Parathyroid adenoma (tissue), 2 donors: ENCODE data around the gene TRIM17.

Experiments
- H2AFZ ChIP-seq: fragments of 300-600 bp; sonication (generic); one replicate; pipeline ENCODE4 v1.7.0; 2017; ENCODE audit warnings: antibody characterized with exemption, mild to moderate bottlenecking
- H3K27ac ChIP-seq: fragments of 300-600 bp; sonication (generic); one replicate; pipeline ENCODE4 v1.7.0; 2017
- H3K27me3 ChIP-seq: fragments of 300-600 bp; sonication (generic); one replicate; pipeline ENCODE4 v1.7.0; 2017; ENCODE audit warnings: low read length; ENCODE audit not compliant: control insufficient read depth, insufficient read depth
- H3K36me3 ChIP-seq: fragments of 300-600 bp; sonication (generic); one replicate; pipeline ENCODE4 v1.7.0; 2017; ENCODE audit warnings: low read length; ENCODE audit not compliant: control insufficient read depth, insufficient read depth
- H3K4me1 ChIP-seq: fragments of 300-600 bp; sonication (generic); one replicate; pipeline ENCODE4 v1.7.0; 2017; ENCODE audit warnings: control low read depth
- H3K4me2 ChIP-seq: fragments of 300-600 bp; sonication (generic); one replicate; pipeline ENCODE4 v1.7.0; 2017; ENCODE audit warnings: low read length
- H3K4me3 ChIP-seq: fragments of 300-600 bp; sonication (generic); one replicate; pipeline ENCODE4 v1.7.0; 2017; ENCODE audit warnings: low read depth, low read length
- H3K79me2 ChIP-seq: fragments of 300-600 bp; sonication (generic); one replicate; pipeline ENCODE4 v1.7.0; 2017; ENCODE audit warnings: control low read depth
- H3K9ac ChIP-seq: fragments of 300-600 bp; sonication (generic); one replicate; pipeline ENCODE4 v1.7.0; 2017; ENCODE audit warnings: mild to moderate bottlenecking
- H3K9me3 ChIP-seq: fragments of 300-600 bp; sonication (generic); one replicate; pipeline ENCODE4 v1.7.0; 2017; ENCODE audit warnings: low read length; ENCODE audit not compliant: control insufficient read depth
- TF ChIP-seq, protein P1 (sequence below): fragments of 300-600 bp; sonication (generic); IDR thresholded peaks from one replicate; pipeline ENCODE4 v1.7.0; 2017; ENCODE audit warnings: antibody characterized with exemption, mild to moderate bottlenecking
- donor health status: primary hyperparathyroidism.

TRIM17 gene

DNA sequence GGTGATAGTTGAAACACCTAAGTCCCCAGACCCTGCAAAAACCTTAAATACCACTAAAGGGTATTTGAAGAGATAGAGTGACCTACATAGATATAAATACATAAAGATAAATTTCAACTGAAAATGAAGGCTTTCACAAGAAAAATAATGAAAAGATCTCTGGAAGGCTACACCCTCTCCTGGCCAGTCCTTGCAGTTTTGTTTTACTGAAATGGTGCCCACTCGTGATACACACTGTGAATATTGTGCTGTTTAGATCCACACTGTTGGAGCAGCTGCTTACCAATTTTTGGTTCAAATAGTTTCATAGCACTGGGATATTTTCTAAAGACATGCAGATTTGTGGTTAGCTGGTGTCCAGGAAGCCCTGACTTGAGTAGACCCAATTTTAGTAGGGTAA, 39.1 kb upstream of the TRIM17 start:
- Histone ChIP-seq H3K79me2 (no peaks in the 10 kb centered on the region), H3K4me2 (no peak overlapping the region), H3K4me3 (no peak overlapping the region), H3K4me1 (no peaks in the 10 kb centered on the region), H3K9ac (no peak overlapping the region), H3K27me3 (no peaks in the 10 kb centered on the region), H3K36me3 (no peaks in the 10 kb centered on the region), H3K9me3 (no peaks in the 10 kb centered on the region), H3K27ac (no peak overlapping the region), H2AFZ (no peak overlapping the region)
- TF ChIP-seq, protein P1, sequence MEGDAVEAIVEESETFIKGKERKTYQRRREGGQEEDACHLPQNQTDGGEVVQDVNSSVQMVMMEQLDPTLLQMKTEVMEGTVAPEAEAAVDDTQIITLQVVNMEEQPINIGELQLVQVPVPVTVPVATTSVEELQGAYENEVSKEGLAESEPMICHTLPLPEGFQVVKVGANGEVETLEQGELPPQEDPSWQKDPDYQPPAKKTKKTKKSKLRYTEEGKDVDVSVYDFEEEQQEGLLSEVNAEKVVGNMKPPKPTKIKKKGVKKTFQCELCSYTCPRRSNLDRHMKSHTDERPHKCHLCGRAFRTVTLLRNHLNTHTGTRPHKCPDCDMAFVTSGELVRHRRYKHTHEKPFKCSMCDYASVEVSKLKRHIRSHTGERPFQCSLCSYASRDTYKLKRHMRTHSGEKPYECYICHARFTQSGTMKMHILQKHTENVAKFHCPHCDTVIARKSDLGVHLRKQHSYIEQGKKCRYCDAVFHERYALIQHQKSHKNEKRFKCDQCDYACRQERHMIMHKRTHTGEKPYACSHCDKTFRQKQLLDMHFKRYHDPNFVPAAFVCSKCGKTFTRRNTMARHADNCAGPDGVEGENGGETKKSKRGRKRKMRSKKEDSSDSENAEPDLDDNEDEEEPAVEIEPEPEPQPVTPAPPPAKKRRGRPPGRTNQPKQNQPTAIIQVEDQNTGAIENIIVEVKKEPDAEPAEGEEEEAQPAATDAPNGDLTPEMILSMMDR: no peak

DNA sequence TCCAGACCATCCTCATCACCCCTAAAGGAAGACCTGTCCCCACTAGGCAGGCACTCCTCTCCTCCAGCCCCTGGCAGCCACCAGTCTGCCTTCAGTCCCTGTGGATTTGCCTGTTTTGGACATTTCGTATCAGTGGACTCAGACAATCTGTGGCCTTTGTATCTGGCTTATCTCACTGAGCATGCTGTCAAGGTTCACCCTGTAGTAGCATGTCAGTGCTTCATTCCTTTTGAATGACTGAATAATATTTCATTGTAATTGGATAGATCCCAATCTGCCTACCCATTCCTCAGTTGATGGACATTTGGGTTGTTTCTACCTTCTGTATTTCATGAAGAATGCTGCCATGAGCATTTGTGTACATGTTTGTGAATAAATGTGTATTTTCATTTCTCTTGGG, 37.6 kb upstream of the TRIM17 start:
- Histone ChIP-seq H3K36me3 (no peaks in the 10 kb centered on the region), H2AFZ (no peak overlapping the region), H3K27ac (no peak overlapping the region), H3K9me3 (no peaks in the 10 kb centered on the region), H3K4me1 (no peaks in the 10 kb centered on the region), H3K79me2 (no peaks in the 10 kb centered on the region), H3K4me3 (no peak overlapping the region), H3K9ac (no peak overlapping the region), H3K27me3 (no peaks in the 10 kb centered on the region), H3K4me2 (no peak overlapping the region)
- TF ChIP-seq, protein P1: no peak

DNA sequence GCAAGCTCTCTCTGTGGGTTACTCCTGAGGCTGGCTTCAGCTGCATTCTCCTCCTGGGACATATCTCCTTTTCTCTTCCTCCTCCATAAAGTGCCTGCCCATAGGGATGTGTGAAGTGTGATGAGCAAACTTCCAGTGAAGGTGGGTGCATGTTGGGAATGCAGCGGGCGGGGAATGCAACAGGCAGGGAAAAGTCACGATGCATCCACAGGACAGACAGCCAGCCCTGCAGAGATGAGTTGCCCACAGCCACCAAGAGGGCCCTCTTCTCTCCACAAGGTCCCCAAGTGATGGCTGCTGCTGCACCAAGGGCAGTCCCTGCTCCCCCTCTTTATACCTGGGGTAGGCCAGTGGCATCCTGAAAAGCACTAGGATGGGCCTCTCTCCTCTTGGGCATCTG, 37.0 kb upstream of the TRIM17 start:
- Histone ChIP-seq H3K9ac (no peak overlapping the region), H3K4me1 (no peaks in the 10 kb centered on the region), H2AFZ (no peak overlapping the region), H3K4me3 (no peak overlapping the region), H3K4me2 (no peak overlapping the region), H3K79me2 (no peaks in the 10 kb centered on the region), H3K36me3 (no peaks in the 10 kb centered on the region), H3K9me3 (no peaks in the 10 kb centered on the region), H3K27me3 (no peaks in the 10 kb centered on the region), H3K27ac (no peak overlapping the region)
- TF ChIP-seq, protein P1: no peak

DNA sequence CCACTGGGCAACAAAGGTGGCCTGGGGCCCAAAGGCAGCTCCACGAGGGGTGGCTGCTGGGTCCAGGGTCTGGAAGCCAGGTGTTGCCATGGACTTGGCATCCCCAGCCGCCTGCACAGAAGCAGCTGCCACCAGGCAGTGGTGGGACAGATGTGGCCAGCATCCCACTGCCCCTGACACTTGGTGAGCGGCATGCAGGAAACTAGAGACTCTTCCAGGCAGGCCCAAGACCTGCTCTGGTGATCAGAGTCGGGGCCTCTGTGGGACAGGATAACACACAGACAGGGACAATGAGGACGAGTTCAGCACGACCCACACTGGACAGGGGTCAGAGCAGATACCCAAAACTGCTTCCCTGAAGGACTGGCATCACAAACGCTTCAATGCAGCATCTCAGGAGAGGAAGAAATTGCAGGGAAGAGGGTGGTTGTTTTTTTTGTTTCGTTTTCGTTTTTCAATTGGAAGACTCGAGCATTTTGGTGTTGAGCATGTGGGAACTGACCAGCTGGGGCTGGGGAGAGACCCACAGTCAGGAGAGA, 36.4 kb upstream of the TRIM17 start:
- no peaks in the 10 kb centered on the region for H3K79me2 ChIP-seq
- no peak overlapping the region for H2AFZ ChIP-seq
- no peaks in the 10 kb centered on the region for H3K27me3 ChIP-seq
- H3K9me3 ChIP-seq: no peaks in the 10 kb centered on the region
- H3K9ac ChIP-seq: no peak overlapping the region
- no peaks in the 10 kb centered on the region for H3K4me1 ChIP-seq
- no peak overlapping the region for H3K4me2 ChIP-seq
- H3K27ac ChIP-seq: no peak overlapping the region
- TF ChIP-seq, protein P1: no peak
- H3K36me3 ChIP-seq: no peaks in the 10 kb centered on the region
- no peak overlapping the region for H3K4me3 ChIP-seq
